GM12878 (cell line): Measurements from ENCODE around the gene KCNAB2. TPM values are rescaled to one million over a fixed set of nuclear protein-coding genes. Genes with fewer than 3 reads are reported as not detected.

Source experiments
- ATAC-seq: fragments of 200-7000 bp; cut with Tn5 transposase; 3 replicates; pipeline ENCODE4 v1.9.1; 2020; ENCODE audit warnings: mild to moderate bottlenecking, moderate library complexity
- BruUV-seq: library from RNA; stranded (reverse); fragments of 400-500 nt; replicated peaks from 2 replicates; lab custom pipeline; 2021; lab: Mats Ljungman, UMichigan
- CTCF ChIA-PET: fragments of 300-600 bp; sonication (Branson Sonifier 250); formaldehyde crosslinking; extraction: SDS; loops from one replicate; lab custom pipeline; 2021; ENCODE audit warnings: inconsistent platforms; lab: Yijun Ruan, JAX
- POLR2A ChIA-PET: fragments of 350-600 bp; formaldehyde crosslinking; extraction: SDS; loops from one replicate; lab custom pipeline; 2021; ENCODE audit warnings: inconsistent platforms; lab: Charles Lee
- RAD21 ChIA-PET: fragments of 300-600 bp; sonication (Branson Sonifier 250); formaldehyde crosslinking; loops from one replicate; lab custom pipeline; 2023; ENCODE audit warnings: antibody characterized with exemption; ENCODE audit not compliant: unreplicated experiment; lab: Charles Lee
- SMC1A ChIA-PET: fragments of 300-600 bp; sonication (Branson Sonifier 250); formaldehyde crosslinking; loops from one replicate; lab custom pipeline; 2023; ENCODE audit not compliant: unreplicated experiment, uncharacterized antibody; lab: Charles Lee
- DNase-seq: peaks from one replicate; pipeline ENCODE4 v3.0.0-alpha.2; 2011; ENCODE audit warnings: low read depth, low spot score
- FAIRE-seq: peaks from 3 replicates; lab custom pipeline; 2011; peaks lifted over from hg19 to GRCh38; lab: Jason Lieb, UNC
- H2AFZ ChIP-seq: 2 replicates; pipeline ENCODE4 v1.6.0; 2011; ENCODE audit warnings: low read depth, low read length, control low read depth; ENCODE audit not compliant: control insufficient read depth
- H3K27ac ChIP-seq: 2 replicates; pipeline ENCODE4 v1.5.1; 2011; ENCODE audit warnings: control low read depth; ENCODE audit not compliant: control insufficient read depth, insufficient read depth
- H3K27me3 ChIP-seq, 2 experiments: replicated peaks in 1 of 2; 2 replicates each; pipeline versions ENCODE4 v1.6.0 to v1.6.1; 2011; ENCODE audit warnings: low read length in 1 of 2; ENCODE audit not compliant: control insufficient read depth in 2 of 2, insufficient read depth in 2 of 2
- H3K36me3 ChIP-seq, 2 experiments: 2 replicates each; pipeline ENCODE4 v1.5.1; 2011; ENCODE audit warnings: low read length in 1 of 2; ENCODE audit not compliant: control insufficient read depth in 2 of 2, insufficient read depth in 2 of 2
- H3K4me1 ChIP-seq: 2 replicates; pipeline ENCODE4 v1.6.1; 2011; ENCODE audit warnings: mild to moderate bottlenecking, low read length, moderate library complexity, mixed read lengths; ENCODE audit not compliant: control insufficient read depth, insufficient read depth
- H3K4me2 ChIP-seq: 2 replicates; pipeline ENCODE4 v1.6.0; 2011; ENCODE audit warnings: control low read depth; ENCODE audit not compliant: control insufficient read depth, insufficient read depth
- H3K4me3 ChIP-seq: fragments of 200-600 bp; sonication (generic); 2 replicates; pipeline ENCODE4 v1.5.1; 2016
- H3K79me2 ChIP-seq: 2 replicates; pipeline ENCODE4 v1.6.0; 2011; ENCODE audit warnings: low read length; ENCODE audit not compliant: control insufficient read depth, insufficient read depth
- H3K9ac ChIP-seq: 2 replicates; pipeline ENCODE4 v1.8.0; 2011; ENCODE audit warnings: low read length, control low read depth, mixed read lengths; ENCODE audit not compliant: control insufficient read depth, insufficient read depth
- H3K9me3 ChIP-seq: replicated peaks from 3 replicates; pipeline ENCODE4 v1.5.1; 2011; ENCODE audit warnings: mild to moderate bottlenecking, low read length; ENCODE audit not compliant: control insufficient read depth, insufficient read depth
- H4K20me1 ChIP-seq: 2 replicates; pipeline ENCODE4 v1.6.0; 2011; ENCODE audit not compliant: control insufficient read depth, insufficient read depth
- EZH2 ChIP-seq: IDR thresholded peaks from 2 replicates; pipeline ENCODE4 v1.6.1; 2012; ENCODE audit warnings: low read depth, mild to moderate bottlenecking, control low read depth, inconsistent platforms, low read length, borderline replicate concordance; ENCODE audit not compliant: control insufficient read depth
- HDAC2 ChIP-seq: fragments of 200-600 bp; sonication (generic); IDR thresholded peaks from 2 replicates; pipeline ENCODE4 v1.6.1; 2017
- JUND ChIP-seq: IDR thresholded peaks from 2 replicates; pipeline ENCODE4 v1.6.1; 2012; ENCODE audit warnings: low read depth, mild to moderate bottlenecking, low read length, improper control_type of control experiment, moderate library complexity
- KLF5 ChIP-seq: fragments of 450-650 bp; IDR thresholded peaks from 2 replicates; pipeline ENCODE4 v1.6.1; 2014; ENCODE audit warnings: mild to moderate bottlenecking; ENCODE audit not compliant: partially characterized antibody
- MLLT1 ChIP-seq: fragments of 450-650 bp; IDR thresholded peaks from 2 replicates; pipeline ENCODE4 v1.6.1; 2016; ENCODE audit warnings: mild to moderate bottlenecking
- NBN ChIP-seq: fragments of 450-650 bp; IDR thresholded peaks from 2 replicates; pipeline ENCODE4 v1.6.1; 2016
- NR2C1 ChIP-seq: fragments of 450-650 bp; IDR thresholded peaks from 2 replicates; pipeline ENCODE4 v1.6.1; 2017; ENCODE audit warnings: antibody characterized with exemption, mild to moderate bottlenecking, moderate library complexity
- POU2F2 ChIP-seq: IDR thresholded peaks from 3 replicates; pipeline ENCODE4 v1.6.1; 2011; ENCODE audit warnings: low read depth, mild to moderate bottlenecking, low read length, borderline replicate concordance
- SMC3 ChIP-seq: IDR thresholded peaks from 2 replicates; pipeline ENCODE4 v1.6.1; 2011; ENCODE audit warnings: low read length, improper control_type of control experiment, borderline replicate concordance
- SUZ12 ChIP-seq: fragments of 200-600 bp; sonication (generic); IDR thresholded peaks from one replicate; pipeline ENCODE4 v1.6.1; 2018; ENCODE audit warnings: antibody characterized with exemption, mild to moderate bottlenecking; ENCODE audit not compliant: unreplicated experiment
- TCF3 ChIP-seq: IDR thresholded peaks from 2 replicates; pipeline ENCODE4 v1.6.1; 2012; ENCODE audit warnings: low read depth, mild to moderate bottlenecking, low read length, borderline replicate concordance; ENCODE audit not compliant: insufficient read depth
- WRNIP1 ChIP-seq: IDR thresholded peaks from 2 replicates; pipeline ENCODE4 v1.6.1; 2011; ENCODE audit warnings: low read depth, low read length, improper control_type of control experiment, borderline replicate concordance
- ZBTB33 ChIP-seq: fragments of 450-650 bp; IDR thresholded peaks from 2 replicates; pipeline ENCODE4 v1.6.1; 2017; ENCODE audit warnings: mild to moderate bottlenecking
- WGBS: methylation state at CpG from one replicate; pipeline ENCODE4 v1.1.6; 2016; ENCODE audit warnings: low lambda C conversion rate; ENCODE audit not compliant: insufficient replicate concordance, insufficient coverage; ENCODE audit errors: missing lambda C conversion rate; 5-methylcytosine and 5-hydroxymethylcytosine counted together
- in situ Hi-C: fragments of 300-500 bp; cut with MboI; formaldehyde crosslinking; loops from 9 replicates; pipeline ENCODE4 v1.14.3; 2018; ENCODE audit warnings: mixed read lengths
- intact Hi-C: fragments of 100-400 bp; cut with micrococcal nuclease; formaldehyde crosslinking; loops from one replicate; pipeline ENCODE4 v1.14.2; 2022; ENCODE audit not compliant: unreplicated experiment
- polyA plus RNA-seq, 11 experiments: library from polyadenylated mRNA; depleted of rRNA in 4 of 11; unstranded in 6 of 11; stranded (reverse) in 5 of 11; fragments of >200 nt; fragmentation: Nextera tagmentation in 4 of 11; fragmentation: Illumina TruSeq in 1 of 11; extraction: Ambion mirVana in 4 of 11; extraction: Trizol in 1 of 11; gene quantifications; 1 replicate in 1 of 11; 2 replicates in 10 of 11; pipeline versions ENCODE4 v1.2.1 to v1.2.3, GENCODE V29; 2011 to 2016; ENCODE audit warnings: inconsistent platforms in 2 of 11, missing spikeins in 2 of 11, low read depth in 1 of 11
- total RNA-seq, 4 experiments: library from RNA; depleted of rRNA in 3 of 4; stranded (reverse); fragments of >200 nt in 3 of 4; fragmentation: Illumina TruSeq in 1 of 4; extraction: Trizol in 1 of 4; gene quantifications; 2 replicates each; pipeline versions ENCODE4 v1.2.1 to v1.2.3, GENCODE V29; 2013 to 2021
- TF ChIP-seq, protein P1 (sequence below): IDR thresholded peaks from 2 replicates; pipeline ENCODE4 v1.6.1; 2012; ENCODE audit warnings: low read depth, low read length, improper control_type of control experiment
- TF ChIP-seq, protein P2 (sequence below): fragments of 450-650 bp; conservative IDR thresholded peaks from 2 replicates; pipeline ENCODE4 v1.6.1; 2017; ENCODE audit warnings: mild to moderate bottlenecking, moderate library complexity
- TF ChIP-seq, protein P3 (sequence below): fragments of 450-650 bp; IDR thresholded peaks from 2 replicates; pipeline ENCODE4 v1.6.1; 2017; ENCODE audit warnings: borderline replicate concordance

KCNAB2 gene
- total and polyA plus RNA-seq, 10 of the 15 experiments (the other 5 are each of a cell fraction or from before 2014, with no cell fraction given), result 2.9 to 123 (median 62.4) TPM

DNA sequence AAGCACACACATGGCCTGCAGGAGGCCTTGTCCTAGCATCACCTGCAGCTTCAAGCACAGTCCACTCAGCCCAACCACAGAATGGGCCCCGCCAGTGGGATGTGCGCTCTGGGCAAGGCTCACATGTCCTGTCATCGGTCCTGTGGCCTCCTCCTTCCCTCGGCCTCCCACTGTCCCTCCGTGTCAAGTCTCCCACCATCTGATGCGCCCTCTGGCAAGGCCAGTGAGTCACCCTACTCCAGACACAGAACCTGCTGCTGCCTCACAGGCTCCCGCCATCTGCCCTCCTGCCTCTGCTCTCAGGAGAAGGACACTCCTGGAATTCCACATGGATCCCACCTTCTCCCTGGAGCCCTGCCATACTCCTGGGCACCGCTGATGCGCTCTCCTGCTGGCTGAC is 14.2 kb downstream of the KCNAB2 start:
- Histone ChIP-seq H3K36me3 (peaks cover 0 to 2% of the 10 kb centered on the region in 2 experiments; a peak in 2 of 4 replicates), H3K4me2 (no peak overlapping the region), H2AFZ (no peak overlapping the region), H3K9me3 (no peaks in the 10 kb centered on the region), H3K79me2 (no peaks in the 10 kb centered on the region), H3K27me3 (no peaks in the 10 kb centered on the region), H3K27ac (no peak overlapping the region), H3K9ac (no peak overlapping the region), H3K4me3 (no peak overlapping the region), H4K20me1 (no peaks in the 10 kb centered on the region), H3K4me1 (no peaks in the 10 kb centered on the region)
- no TSS peak for BruUV-seq
- DNase-seq (no peak), FAIRE-seq (no peak), ATAC-seq (no peak)
- no peak for TF ChIP-seq EZH2
- no peak for TF ChIP-seq POU2F2
- no peak for TF ChIP-seq KLF5
- TF ChIP-seq SMC3, result no peak
- TF ChIP-seq NR2C1, result no peak
- no peak for TF ChIP-seq NBN
- TF ChIP-seq TCF3, result no peak
- TF ChIP-seq ZBTB33, result no peak
- TF ChIP-seq MLLT1, result no peak
- TF ChIP-seq WRNIP1, result no peak
- TF ChIP-seq, protein P1, sequence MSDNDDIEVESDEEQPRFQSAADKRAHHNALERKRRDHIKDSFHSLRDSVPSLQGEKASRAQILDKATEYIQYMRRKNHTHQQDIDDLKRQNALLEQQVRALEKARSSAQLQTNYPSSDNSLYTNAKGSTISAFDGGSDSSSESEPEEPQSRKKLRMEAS, result no peak
- TF ChIP-seq, protein P2, sequence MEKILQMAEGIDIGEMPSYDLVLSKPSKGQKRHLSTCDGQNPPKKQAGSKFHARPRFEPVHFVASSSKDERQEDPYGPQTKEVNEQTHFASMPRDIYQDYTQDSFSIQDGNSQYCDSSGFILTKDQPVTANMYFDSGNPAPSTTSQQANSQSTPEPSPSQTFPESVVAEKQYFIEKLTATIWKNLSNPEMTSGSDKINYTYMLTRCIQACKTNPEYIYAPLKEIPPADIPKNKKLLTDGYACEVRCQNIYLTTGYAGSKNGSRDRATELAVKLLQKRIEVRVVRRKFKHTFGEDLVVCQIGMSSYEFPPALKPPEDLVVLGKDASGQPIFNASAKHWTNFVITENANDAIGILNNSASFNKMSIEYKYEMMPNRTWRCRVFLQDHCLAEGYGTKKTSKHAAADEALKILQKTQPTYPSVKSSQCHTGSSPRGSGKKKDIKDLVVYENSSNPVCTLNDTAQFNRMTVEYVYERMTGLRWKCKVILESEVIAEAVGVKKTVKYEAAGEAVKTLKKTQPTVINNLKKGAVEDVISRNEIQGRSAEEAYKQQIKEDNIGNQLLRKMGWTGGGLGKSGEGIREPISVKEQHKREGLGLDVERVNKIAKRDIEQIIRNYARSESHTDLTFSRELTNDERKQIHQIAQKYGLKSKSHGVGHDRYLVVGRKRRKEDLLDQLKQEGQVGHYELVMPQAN, result no peak
- TF ChIP-seq JUND, result no peak
- TF ChIP-seq, protein P3, sequence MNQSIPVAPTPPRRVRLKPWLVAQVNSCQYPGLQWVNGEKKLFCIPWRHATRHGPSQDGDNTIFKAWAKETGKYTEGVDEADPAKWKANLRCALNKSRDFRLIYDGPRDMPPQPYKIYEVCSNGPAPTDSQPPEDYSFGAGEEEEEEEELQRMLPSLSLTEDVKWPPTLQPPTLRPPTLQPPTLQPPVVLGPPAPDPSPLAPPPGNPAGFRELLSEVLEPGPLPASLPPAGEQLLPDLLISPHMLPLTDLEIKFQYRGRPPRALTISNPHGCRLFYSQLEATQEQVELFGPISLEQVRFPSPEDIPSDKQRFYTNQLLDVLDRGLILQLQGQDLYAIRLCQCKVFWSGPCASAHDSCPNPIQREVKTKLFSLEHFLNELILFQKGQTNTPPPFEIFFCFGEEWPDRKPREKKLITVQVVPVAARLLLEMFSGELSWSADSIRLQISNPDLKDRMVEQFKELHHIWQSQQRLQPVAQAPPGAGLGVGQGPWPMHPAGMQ, result no peak
- no peak for TF ChIP-seq SUZ12
- no peak for TF ChIP-seq HDAC2
- CTCF ChIA-PET, result no interaction called here
- in situ Hi-C loops, result no loop called here
- RAD21 ChIA-PET, result no interaction called here
- POLR2A ChIA-PET, result no interaction called here
- SMC1A ChIA-PET, result no interaction called here
- WGBS, result 91% methylated on average over 9 of the region's 9 CpGs
- intact Hi-C loops, result no loop called here
